Measurements from ENCODE around the gene PHEX.

PHEX gene

GRCh38 chrX:22041907-22042530 lies 9.9 kb downstream of the PHEX start:
- peak; percentile 25 for DNase-seq

- DNase-seq = no peak
Measured at GRCh38 chrX:22043872-22044271, 11.7 kb downstream of the PHEX start.

- no peak for DNase-seq
Measured at GRCh38 chrX:22047468-22047867, 15.3 kb downstream of the PHEX start.

GRCh38 chrX:22053481-22053880 lies 21.4 kb downstream of the PHEX start:
- no peak for DNase-seq

- no peak for DNase-seq
Measured at GRCh38 chrX:22056235-22056634, 24.1 kb downstream of the PHEX start.

GRCh38 chrX:22057667-22058066 lies 25.5 kb downstream of the PHEX start:
- no peak for DNase-seq

GRCh38 chrX:22059775-22060174 lies 27.6 kb downstream of the PHEX start:
- no peak for DNase-seq

GRCh38 chrX:22060415-22061280 lies 28.5 kb downstream of the PHEX start:
- DNase-seq = no peak

- no peak for DNase-seq
Measured at GRCh38 chrX:22063284-22063683, 31.2 kb downstream of the PHEX start.

- no peak for DNase-seq
Measured at GRCh38 chrX:22069586-22069985, 37.5 kb downstream of the PHEX start.

- DNase-seq = no peak
Measured at GRCh38 chrX:22073928-22074327, 41.8 kb downstream of the PHEX start.

GRCh38 chrX:22078117-22078516 lies 46.0 kb downstream of the PHEX start:
- no peak for DNase-seq

GRCh38 chrX:22081475-22082092 lies 49.5 kb downstream of the PHEX start:
- no peak for DNase-seq

- no peak for DNase-seq
Measured at GRCh38 chrX:22086003-22086402, 53.9 kb downstream of the PHEX start.

GRCh38 chrX:22087011-22087557 lies 55.0 kb downstream of the PHEX start:
- DNase-seq = no peak

GRCh38 chrX:22088326-22088725 lies 56.2 kb downstream of the PHEX start:
- no peak for DNase-seq

GRCh38 chrX:22090181-22090580 lies 58.1 kb downstream of the PHEX start:
- no peak for DNase-seq

GRCh38 chrX:22093550-22093949 lies 61.4 kb downstream of the PHEX start:
- DNase-seq = no peak

- no peak for DNase-seq
Measured at GRCh38 chrX:22095286-22095685, 63.2 kb downstream of the PHEX start.

- DNase-seq = no peak
Measured at GRCh38 chrX:22095856-22096255, 63.7 kb downstream of the PHEX start.

GRCh38 chrX:22097012-22097694 lies 65.0 kb downstream of the PHEX start:
- DNase-seq = no peak

GRCh38 chrX:22105231-22105630 lies 73.1 kb downstream of the PHEX start:
- DNase-seq = no peak

GRCh38 chrX:22105971-22106370 lies 73.8 kb downstream of the PHEX start:
- DNase-seq = no peak

All from NCI-H1105 treated with DMSO at 0.1 percent for 48 hours (cell line).